Measurements from ENCODE around the gene CHAF1A.

Gene CHAF1A

DNA sequence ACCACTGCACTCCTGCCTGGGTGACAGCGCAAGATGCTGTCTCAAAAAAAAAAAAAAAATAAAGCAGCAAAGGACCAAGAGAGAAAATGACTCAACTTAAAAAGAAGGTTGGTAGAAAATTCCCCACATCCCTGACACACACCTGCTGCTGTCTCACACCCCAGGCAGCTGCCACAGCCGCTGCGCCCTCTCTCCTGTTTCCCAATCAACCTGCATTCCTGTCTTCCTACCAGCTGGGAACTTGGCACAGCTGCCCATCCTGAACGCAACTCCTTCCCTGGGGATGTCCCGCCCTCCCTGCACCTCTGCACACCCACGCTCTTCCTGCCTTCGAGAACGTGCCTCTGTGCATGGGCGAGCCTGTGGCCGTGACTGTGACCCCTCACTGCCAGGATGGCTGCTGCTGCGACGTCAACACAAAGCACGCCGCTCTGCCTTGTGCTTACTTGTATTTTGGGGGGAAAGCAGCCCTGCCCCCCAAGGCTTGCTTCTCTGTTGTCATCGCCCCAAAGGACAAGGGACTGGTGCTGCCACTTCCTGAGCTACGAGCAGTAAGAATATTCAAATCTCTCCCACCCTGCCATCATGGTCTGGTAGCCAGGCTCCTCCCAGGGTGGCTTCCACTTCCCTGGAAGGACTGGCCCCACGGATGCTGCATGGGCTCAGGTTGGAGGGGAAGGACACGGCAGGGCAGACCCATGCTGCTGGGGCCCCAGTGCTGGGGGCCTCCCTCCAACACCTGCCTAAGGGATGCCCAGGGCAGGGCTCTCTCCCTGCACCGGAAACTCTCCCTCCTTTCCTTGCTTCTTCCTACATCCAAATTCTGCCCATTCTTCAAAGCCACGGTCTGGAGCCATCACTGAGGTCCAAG, 22.8 kb upstream of the CHAF1A start:
- FAIRE-seq (peak; percentile 77), DNase-seq (ENCODE audit: low spot score) (peak; percentile 89)

DNA sequence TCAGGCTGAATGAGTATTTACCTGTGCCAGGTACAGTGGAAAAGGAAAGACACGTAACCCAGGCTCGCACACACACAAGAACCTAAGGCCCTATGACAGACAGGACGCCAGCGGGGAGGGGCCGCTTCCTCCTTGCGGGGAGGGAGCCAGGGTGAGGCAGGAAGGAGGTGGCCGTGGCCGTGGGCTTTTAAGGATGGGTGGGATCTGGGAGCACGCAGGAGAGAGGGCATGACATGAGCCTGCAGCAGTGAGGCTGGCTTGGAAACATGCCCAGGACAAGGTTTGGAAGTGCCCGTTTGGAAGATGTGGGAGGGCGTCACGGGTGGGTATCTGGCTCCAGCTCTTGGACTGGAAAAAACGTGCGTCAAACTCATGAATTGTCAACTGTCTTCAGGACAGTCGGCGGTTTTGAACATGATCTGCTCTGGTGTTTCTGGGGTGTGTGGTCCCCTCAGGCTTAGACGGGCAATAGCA, 22.1 kb upstream of the CHAF1A start:
- DNase-seq (ENCODE audit: low spot score) (no peak), FAIRE-seq (no peak)

DNA sequence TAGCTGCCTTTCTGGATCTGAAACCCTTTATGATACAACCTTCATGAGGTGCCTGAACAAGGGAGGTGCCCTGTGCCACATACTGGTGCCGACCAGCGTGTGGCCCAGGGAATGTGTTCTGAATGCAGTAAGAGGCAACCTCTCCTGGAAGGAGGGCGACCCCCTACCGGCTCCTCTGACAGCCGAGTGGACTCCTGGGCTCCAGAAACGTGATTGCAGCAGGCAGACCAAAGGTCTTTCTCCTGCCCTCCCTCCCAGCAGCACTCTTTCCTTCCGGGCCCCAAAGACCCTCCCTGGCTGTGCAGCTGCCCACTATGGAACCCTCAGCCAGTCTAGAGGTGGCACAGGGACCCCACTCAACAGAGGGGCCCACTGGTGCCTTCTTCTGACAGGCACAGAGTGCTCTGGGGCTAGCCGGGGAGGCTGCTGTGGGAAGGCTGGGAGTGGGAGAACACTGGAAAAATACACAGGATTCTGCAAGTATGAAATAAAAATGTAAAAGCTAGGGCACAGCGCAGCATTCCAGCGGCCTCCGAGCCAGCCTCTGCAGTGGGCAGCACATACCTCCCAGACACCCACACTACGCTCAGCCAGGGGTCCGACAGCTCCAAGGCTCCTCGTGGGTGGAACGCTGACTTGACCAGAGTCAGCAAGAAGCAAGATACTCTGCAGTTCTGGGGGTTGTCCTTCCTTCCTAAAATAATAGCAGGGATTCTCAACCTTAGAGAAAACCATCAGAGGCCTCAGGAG, 17.0 kb upstream of the CHAF1A start:
- no peak for DNase-seq (ENCODE audit: low spot score)
- FAIRE-seq, result no peak

DNA sequence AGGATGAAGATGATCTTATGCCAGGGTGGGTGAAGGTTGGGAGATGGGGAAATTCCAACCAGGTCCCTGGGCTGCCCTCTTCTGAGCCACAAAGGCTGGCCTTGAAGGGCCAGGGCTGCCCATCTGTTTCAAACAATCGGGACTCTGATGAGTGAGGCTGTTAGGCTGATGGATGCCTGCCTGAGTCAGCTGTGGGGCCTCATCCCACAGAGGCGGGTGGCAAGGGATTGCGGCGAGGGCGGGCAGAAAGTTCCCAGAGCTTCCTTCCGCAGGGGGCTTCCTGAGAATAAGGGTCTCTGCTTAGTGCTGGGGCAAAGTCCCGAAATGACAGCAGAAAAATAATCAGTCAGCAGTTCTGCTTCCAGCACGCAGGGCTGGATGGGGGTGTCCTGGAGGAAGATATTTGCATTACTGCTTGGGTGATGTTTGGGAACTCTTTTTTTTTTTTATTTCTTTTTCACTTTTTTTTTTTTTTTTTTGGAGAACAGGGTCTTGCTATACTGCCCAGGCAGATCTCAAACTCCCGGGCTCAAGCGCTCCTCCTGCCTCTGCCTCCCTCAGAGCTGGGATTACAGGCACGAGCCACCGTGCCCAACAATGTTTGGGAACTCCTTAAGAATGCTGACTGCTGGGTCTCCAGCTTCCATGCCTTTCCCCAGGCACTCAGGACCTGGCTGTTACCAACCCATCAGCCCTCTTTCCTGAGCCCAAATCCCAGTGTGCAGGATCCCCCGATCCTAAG, 16.2 kb upstream of the CHAF1A start:
- DNase-seq (ENCODE audit: low spot score), result no peak
- no peak for FAIRE-seq

DNA sequence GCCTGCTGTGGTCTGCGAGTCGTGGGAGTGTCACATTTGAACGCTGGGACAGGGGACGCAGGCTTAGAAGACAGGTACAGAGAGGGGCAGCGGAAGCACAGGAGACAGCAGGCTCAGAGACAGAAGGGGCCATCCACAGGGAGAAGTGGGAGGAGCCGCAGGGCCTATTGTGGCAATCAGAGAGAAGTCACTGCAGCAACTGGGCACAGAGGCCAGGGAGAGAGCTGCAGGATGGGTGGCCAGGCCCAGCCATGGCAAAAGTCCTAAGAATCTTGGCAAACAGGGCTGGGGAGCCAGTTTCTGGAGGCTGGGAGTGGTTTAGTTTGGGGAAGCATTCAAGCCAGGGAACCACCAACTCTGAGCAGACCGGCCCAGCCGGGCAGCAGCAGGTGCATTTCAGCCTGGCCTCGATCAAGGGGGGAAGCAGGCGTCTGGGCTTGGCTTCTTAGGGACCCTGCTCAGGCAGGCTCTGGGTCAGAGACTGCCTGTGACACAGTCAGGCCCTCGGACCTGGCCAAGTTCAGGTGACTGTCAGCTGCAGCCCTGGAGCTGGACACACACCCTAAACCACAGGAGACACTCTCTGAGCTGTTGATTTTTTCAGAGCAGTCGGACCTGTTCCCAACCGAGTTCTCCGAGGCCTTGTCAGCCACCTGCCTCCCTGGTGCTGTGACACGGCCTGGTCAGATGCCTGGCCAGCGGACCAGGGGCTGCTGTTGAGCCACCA, 13.9 kb upstream of the CHAF1A start:
- DNase-seq (ENCODE audit: low spot score) (no peak), FAIRE-seq (no peak)

DNA sequence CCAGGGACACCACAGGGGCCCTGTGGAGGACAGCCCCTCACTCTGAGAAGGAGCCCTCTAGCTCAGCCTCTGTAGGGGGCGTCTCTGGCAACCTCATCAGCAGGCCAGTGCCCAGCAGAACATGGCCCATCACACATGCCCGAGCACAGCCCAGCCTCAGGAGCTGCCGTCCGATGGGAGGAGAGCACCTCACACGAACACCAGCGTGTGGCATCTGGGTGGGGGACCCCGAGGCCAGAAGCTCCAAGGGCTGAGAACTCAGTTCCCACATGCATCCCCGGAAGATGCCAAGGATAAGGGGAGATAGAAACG, 13.4 kb upstream of the CHAF1A start:
- FAIRE-seq (no peak), DNase-seq (ENCODE audit: low spot score) (no peak)

DNA sequence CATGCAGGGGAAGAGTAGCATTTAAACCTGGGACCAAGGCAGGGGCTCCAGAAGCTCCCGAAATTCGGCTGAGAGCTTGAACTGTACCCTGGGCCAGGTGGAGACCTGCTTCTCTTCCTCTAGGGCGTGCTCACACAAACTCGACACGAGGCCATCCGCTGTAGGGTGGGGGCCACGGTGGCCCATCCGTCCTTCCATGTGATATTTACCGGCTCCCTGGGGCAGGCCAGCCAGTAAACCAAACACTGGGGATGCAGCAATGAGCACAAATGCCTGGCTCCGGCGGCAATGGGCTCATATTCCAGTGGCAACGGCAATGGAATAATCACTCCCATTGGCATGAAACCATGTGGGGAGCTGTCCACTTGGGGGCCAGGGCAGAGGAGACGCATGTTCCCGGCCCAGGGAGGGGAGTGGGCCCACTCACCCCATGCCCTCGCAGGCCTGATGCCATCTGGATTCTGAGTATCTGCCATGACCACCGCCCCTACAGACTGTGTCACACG, 12.9 kb upstream of the CHAF1A start:
- FAIRE-seq (no peak), DNase-seq (ENCODE audit: low spot score) (no peak)

DNA sequence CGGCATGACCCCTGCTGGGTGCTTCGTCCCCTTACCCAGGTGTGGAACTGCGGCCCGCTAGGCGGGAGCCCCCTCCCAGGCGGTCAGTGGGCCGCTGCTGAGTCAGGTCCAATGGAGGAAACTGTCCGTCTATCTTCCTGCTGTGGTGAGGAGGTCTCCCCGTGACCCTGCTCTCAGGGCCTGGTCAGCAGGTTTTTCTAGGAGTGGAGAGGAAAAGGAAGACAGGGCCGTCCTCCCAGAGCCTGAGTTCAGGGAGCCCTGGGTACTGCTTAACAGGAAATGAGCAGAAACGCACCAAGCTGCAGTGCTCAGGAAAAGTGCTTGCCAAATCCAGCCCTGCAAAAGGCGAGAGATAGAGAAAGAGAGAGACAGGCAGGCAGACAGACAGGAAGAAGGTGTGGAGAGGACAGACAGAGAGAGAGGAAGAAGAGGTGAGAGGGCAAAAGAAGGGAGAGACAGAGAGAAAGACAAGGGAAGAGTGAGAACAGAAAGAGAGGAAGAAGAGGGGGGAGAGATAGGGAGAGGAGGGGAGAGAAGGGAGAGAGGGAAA, 12.3 kb upstream of the CHAF1A start:
- DNase-seq (ENCODE audit: low spot score) (no peak), FAIRE-seq (no peak)

DNA sequence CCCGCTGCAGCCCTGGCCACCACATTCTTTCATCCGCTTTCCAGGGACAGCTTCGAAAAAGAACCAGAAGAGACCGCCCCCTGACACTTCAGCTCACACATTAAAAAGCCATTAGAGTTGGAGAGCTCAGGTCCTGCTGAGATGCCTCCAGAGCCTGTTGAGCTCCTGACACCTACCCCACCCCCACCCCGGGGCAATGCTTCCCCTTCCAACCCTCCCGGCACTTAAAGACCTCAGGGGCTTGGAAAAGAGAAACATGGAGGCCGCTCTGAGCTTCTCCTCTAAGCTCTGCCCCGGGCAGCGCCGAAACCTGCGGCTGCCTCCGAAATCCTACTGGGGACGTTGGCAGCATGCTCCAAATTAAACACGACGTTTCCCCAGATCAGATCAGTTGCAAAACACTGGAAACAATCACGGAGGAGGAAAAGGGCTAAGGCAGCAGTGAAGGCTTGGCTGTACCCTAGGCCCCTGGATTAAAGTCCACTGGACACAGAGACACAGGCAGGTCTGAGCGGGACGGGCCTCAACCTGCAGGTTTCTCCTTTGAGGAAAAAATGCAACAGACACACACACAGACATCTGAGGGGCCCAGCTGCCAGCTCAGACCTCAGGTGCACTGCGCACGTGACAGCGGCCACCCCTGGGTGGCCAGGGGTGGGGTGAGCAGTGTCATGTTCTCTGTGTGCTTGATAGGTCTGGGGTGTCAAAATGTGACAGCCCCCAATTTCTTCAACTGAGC, 11.7 kb upstream of the CHAF1A start:
- FAIRE-seq, result no peak
- DNase-seq (ENCODE audit: low spot score), result no peak

DNA sequence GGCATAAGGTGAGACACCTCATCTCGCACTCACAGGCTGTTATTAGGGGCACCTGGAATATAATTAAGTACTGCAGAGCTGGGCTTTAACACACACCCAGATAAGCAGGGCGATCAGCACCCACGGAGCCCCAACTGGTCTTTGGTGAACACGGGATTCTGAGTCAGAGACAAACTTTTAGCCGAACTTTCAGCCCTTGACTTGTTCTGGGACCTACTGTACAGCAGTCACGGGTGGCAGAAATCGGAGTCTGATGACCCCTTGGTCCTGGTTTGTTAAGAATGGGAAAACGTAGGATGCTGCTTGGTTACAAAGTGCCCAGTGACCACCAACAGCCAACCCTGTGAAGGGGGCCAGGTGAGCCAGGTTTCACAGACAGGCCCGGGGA, 11.1 kb upstream of the CHAF1A start:
- no peak for FAIRE-seq
- DNase-seq (ENCODE audit: low spot score), result no peak

DNA sequence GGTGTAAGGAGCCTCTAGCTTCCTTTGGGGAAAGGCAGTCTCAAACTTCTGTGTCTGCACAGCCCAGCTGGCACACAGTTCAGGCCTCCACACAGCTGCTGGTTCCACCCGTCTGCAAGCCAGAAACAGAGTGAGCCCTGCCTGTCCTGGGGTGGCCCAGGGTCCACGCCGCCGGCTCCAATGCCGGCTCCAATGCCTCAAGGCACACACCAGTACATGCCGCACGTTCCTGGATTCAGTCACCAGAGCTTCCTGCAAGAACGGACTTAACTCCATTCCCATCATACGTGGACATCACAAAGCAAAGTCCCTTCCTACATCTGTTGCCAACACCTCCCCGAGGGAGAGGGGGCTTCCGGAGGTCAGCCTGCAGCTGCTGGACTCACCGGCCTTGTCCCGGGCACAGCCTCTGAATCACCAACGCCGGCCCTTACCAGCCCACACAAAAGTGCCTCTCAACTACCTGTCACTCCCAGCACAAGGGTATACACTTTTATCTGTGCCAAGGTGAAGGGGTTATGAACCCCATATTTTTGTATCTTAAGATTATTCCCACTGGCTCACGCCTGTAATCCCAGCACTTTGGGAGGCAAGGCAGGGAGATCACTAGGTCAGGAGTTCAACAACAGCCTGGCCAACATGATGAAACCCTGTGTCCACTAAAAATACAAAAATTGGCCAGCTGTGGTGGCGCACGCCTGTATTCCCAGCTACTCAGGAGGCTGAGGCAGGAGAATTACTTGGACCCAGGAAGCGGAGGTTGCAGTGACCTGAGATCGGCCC, 10.5 kb upstream of the CHAF1A start:
- no peak for DNase-seq (ENCODE audit: low spot score)

DNA sequence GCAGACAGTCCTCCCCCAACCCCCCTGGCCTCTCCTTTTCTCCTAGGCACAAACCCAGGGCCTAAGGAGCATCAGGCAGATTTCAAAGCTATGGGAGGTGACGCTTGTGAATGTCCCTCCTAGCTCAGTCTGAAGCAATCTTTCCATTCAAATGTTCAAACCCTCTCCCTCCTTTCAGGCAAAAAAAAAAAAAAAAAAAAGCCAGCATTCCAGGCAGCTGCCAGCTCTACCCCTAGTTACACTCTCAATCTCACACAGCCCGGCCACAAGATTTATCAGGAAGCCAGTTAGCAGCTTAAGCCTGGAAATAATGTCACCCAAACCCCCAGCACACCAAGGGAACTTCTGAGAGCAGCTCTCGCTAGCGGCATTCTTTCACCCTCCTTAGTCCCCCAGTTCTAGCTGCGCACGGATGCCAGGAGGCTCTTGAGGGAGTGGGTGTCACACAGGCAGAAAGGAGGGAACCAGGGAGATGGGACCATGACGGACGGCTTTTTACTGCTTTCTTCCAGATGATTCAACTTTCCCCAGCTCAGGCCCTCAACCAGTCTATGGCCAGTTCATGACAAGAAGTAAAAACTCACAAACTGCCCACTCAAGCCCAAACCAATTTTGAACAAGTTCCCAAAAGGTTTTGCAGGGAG, 8.4 kb upstream of the CHAF1A start:
- FAIRE-seq (no peak), DNase-seq (ENCODE audit: low spot score) (no peak)

More for the DNA sequence above, 10.5 kb upstream of the CHAF1A start:
- FAIRE-seq, result no peak

DNA sequence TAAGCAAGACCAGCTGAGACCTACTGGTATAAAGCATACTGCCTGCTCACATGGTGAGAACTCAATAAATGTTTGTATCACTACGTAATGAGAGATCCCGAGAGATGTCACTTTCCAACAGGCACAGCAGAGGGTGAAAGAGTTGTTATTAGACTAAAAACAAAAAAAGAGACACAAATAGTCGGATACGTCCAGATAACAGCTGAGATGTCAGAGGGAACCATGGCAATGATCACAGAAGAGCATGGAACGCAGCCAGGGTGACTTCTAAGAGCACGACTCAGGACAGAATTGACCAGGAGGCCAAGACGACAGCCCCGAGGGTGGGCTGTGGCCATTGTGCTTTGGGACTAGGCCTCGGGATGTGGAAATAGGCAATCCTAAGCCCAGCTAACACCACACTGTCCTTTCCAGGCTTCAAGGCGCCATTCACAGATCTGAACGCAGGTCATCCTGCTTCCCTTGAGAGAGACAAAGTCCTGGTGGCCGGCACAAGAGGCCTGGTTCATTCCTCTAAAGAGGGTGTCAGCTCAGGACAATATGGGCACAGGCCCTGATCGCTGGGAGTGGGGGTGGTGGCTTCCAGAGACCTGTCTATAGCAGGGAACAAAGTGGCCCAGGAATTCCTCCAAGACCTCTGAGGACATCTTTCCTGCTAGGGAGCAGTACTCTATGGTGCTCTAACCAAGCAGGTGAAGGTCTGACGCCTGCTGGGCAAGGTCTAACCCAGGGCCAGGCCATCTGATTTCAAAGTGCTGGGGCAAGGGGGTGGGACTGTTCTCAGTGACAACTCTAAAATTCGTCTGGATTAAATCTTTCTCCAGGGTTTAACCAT, 5.3 kb upstream of the CHAF1A start:
- no peak for DNase-seq (ENCODE audit: low spot score)
- no peak for FAIRE-seq

DNA sequence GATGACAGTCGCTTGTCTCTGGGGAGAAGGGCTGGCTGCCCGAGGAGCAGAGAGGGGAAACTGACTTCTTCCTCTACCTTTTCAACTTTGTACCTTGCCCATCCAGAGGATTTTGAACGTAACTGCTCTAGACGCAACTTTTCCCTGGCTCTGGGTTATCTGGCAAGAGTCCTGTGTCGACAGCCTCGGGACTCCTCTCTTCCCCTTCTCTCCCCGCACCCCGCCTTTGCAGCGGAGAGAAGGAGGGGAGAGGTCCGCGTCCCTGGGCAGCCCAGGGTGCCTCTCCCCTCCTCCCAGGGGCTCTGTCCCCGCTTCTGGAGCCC, 2.7 kb upstream of the CHAF1A start:
- FAIRE-seq, result no peak
- DNase-seq (ENCODE audit: low spot score), result no peak

DNA sequence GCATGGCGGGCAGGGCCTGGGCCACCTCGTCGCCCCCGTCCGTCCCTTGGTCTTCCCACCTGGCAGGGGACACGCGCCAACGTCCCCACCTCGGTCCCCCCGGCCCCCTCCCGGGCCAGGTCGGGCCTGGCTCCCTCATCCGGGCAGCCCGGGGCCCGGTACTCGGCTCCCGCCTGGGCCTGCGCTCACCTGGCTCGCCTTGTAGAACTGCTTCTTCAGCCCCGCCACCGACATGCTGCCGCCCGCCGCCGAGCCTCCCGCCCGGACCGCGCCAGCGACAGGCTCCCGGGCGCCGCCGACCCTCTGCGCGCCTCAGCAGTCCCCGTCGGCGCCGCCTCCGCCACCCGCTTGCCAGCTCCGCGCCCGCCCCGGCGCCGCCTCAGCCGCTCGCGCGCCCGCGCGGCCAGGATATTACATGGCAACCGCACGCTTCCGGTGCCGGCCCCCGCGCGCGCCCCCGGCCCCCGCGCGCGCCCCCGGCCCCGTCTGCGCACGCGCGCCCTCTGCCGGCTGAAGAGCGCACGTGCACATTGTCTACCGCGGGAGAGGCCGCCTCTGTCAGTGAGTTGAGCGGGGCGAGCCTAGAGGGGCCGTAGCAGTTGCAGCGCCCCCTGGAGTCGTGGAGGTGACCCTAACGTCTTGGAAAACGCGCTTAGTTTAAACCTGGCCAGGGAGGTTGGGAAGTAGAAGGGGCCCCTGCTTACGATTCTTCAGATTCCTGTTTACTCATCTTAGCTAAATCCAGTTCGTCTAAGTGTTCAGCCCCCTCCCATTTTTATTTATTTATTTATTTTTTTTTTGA, 2.1 kb upstream of the CHAF1A start, which contains the start of gene SH3GL1:
SH3GL1 (minus strand) TSS at position 413 of the 802 bp plus-strand sequence; CDS start at position 234, 179 bp downstream.
- FAIRE-seq, result no peak

DNA sequence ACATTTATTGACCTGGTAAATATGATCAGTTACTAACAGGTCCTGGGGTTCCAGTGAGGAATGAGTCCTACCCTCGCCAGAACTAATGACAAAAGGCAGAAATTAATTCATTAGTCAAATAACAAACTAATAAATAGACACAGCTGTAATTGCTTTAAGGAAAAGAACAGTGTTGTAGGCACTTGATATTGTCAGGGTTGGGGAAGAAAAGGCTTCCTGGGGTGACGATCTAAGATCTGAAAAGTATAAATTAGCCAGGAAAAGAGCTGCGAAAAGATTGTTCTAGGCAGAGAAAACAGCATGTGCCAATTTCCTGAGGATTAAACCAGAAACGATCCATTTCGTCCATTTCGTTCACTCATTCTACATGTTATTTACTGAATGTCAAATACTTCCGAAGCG, 670 bp upstream of the CHAF1A start:
- FAIRE-seq (no peak), DNase-seq (ENCODE audit: low spot score) (no peak)

More for the DNA sequence above, 2.1 kb upstream of the CHAF1A start, which contains the start of gene SH3GL1:
- peak; percentile 82 for DNase-seq (ENCODE audit: low spot score)
